ENCODE data around the gene ENTPD5. TPM values are rescaled to one million over a fixed set of nuclear protein-coding genes. Genes with fewer than 3 reads are reported as not detected.

Gene ENTPD5
- total and polyA plus RNA-seq, 2 donors (not counting 3 experiments of a cell fraction or from before 2014, with no cell fraction given), result 8.4 to 13.0 TPM

GRCh38 chr14:74014299-74014698, 4.8 kb downstream of the ENTPD5 start:
- ChIA-PET CTCF (no interaction called here), POLR2A (no interaction called here)
- FAIRE-seq, result no peak
- H3K4me2 ChIP-seq (ENCODE audit: insufficient read depth, low read length), result no peak overlapping the region
- no peaks in the 10 kb centered on the region for H3K27me3 ChIP-seq (ENCODE audit: control insufficient read depth in 2 of 2, insufficient read depth in 2 of 2, low read length in 2 of 2)
- no peak for TF ChIP-seq CTCF (IDR thresholded peaks at IDR 0.05; ENCODE audit: extremely low read depth in 1 of 2, insufficient read depth in 1 of 2, low read depth in 1 of 2, low read length in 2 of 2)
- TF ChIP-seq POLR2A (IDR thresholded peaks at IDR 0.05; ENCODE audit: low read depth, low read length), result no peak
- TF ChIP-seq POLR2AphosphoS5 (IDR thresholded peaks at IDR 0.05; ENCODE audit: insufficient read depth, low read depth, low read length), result no peak
- TF ChIP-seq FOS (IDR thresholded peaks at IDR 0.05; ENCODE audit: borderline replicate concordance, insufficient read depth, low read length), result no peak
- TF ChIP-seq MAX (IDR thresholded peaks at IDR 0.05; ENCODE audit: insufficient read depth, insufficient read length), result no peak
- TF ChIP-seq GATA2 (IDR thresholded peaks at IDR 0.05; ENCODE audit: insufficient read depth, insufficient read length, low read depth, low read length), result no peak
- TF ChIP-seq EZH2 (IDR thresholded peaks at IDR 0.05; ENCODE audit: borderline replicate concordance, low read depth, low read length, severe bottlenecking), result no peak
- no peak for TF ChIP-seq MYC (IDR thresholded peaks at IDR 0.05; ENCODE audit: low read depth, low read length)
- no peak for TF ChIP-seq JUN (IDR thresholded peaks at IDR 0.05; ENCODE audit: borderline replicate concordance, insufficient read depth, insufficient read length, low read depth)
- no peak for DNase-seq (ENCODE audit: low read depth, low spot score)
- H3K36me3 ChIP-seq (ENCODE audit: control insufficient read depth in 2 of 2, extremely low read depth in 1 of 2, insufficient read depth in 2 of 2, low read length in 2 of 2), result peaks cover 0 to 2% of the 10 kb centered on the region in 2 experiments
- H4K20me1 ChIP-seq (replicated peaks; ENCODE audit: control insufficient read depth, extremely low read depth, insufficient read depth, low read length), result no peaks in the 10 kb centered on the region
- H3K27ac ChIP-seq (ENCODE audit: insufficient read depth, low read depth, low read length), result no peak overlapping the region
- H3K9me3 ChIP-seq (replicated peaks; ENCODE audit: control insufficient read depth, insufficient read depth, low read length), result no peaks in the 10 kb centered on the region
- H3K4me1 ChIP-seq (ENCODE audit: control insufficient read depth, extremely low read depth, insufficient read depth, low read length), result peaks cover 11% of the 10 kb centered on the region
- no peaks in the 10 kb centered on the region for H3K79me2 ChIP-seq (ENCODE audit: control insufficient read depth, insufficient read depth, low read length)
- intact Hi-C loops (cut with micrococcal nuclease), result no loop called here
- H3K4me3 ChIP-seq (replicated peaks in 1 of 3; ENCODE audit: insufficient read depth in 1 of 3, low read depth in 1 of 3, low read length in 3 of 3), result no peak overlapping the region
- no peak overlapping the region for H3K9ac ChIP-seq (replicated peaks; ENCODE audit: extremely low read depth, insufficient read depth, low read length)
- no peaks in the 10 kb centered on the region for H3K9me1 ChIP-seq (replicated peaks; ENCODE audit: control insufficient read depth, extremely low read depth, insufficient read depth, low read length)
- dilution Hi-C loops (cut with MboI; ENCODE audit: extremely low pct_ligation_motif_present, low sequenced_read_pairs), result no loop called here
- no peak overlapping the region for H2AFZ ChIP-seq (ENCODE audit: low read depth, low read length)
- no TSS peak for BruUV-seq (replicated peaks)
